Measurements from ENCODE around the gene TRMT1L.

TRMT1L gene

DNA sequence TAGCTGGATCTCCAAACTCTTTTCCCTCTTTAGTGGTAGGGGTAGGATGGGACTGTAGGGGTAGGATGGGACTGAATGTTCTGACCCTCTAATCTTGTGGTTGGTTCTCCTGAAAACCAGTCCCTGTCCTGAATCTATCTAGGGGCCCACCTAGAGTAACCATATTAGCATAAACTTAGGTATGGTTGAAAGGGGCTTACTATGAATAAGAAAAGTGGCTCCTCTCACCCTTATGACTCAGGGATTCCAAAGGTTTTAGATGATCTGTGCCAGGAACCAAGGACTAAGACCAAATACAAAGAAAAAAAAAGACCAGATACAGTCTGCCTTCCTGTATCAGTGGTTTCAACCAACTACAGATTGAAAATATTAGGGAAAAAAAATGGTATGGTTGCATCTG lies 82.4 kb downstream of the TRMT1L start:
- Histone ChIP-seq H2AK5ac (ENCODE audit: low read depth, low read length) (no peak overlapping the region), H3K4me1 (ENCODE audit: control insufficient read depth in 2 of 2, insufficient read depth in 1 of 2, low read depth in 1 of 2, low read length in 2 of 2) (no peaks in the 10 kb centered on the region), H3K79me1 (ENCODE audit: low read depth, low read length) (peaks cover 2% of the 10 kb centered on the region), H2AFZ (ENCODE audit: low read length) (no peak overlapping the region), H3K27me3 (ENCODE audit: control insufficient read depth in 3 of 3, insufficient read depth in 3 of 3, low read depth in 1 of 3, low read length in 3 of 3) (no peaks in the 10 kb centered on the region), H4K91ac (ENCODE audit: low read depth, low read length, poor library complexity) (no peak overlapping the region), H3K36me3 (replicated peaks in 1 of 2; ENCODE audit: control insufficient read depth in 2 of 2, insufficient read depth in 2 of 2, low read length in 2 of 2) (no peaks in the 10 kb centered on the region), H4K8ac (ENCODE audit: low read depth, low read length) (no peak overlapping the region), H3K14ac (ENCODE audit: low read length) (no peak overlapping the region), H2BK120ac (ENCODE audit: low read depth, low read length) (no peak overlapping the region), H3K4ac (ENCODE audit: low read length) (no peak overlapping the region), H3K23ac (ENCODE audit: low read depth, low read length, poor library complexity) (no peak overlapping the region), H3K9ac (ENCODE audit: low read depth, low read length, poor library complexity) (no peak overlapping the region), H3K9me3 (replicated peaks in 1 of 2; ENCODE audit: control insufficient read depth in 2 of 2, insufficient read depth in 1 of 2, low read depth in 1 of 2, low read length in 2 of 2) (no peaks in the 10 kb centered on the region), H2BK12ac (ENCODE audit: low read length) (no peak overlapping the region), H3K4me3 (ENCODE audit: low read length in 2 of 2) (no peak overlapping the region), H3K4me2 (ENCODE audit: insufficient read depth, low read length, poor library complexity, severe bottlenecking) (no peak overlapping the region), H3K27ac (replicated peaks; ENCODE audit: low read length) (no peak overlapping the region), H2BK5ac (ENCODE audit: low read length) (no peak overlapping the region), H3K18ac (ENCODE audit: low read length) (no peak overlapping the region), H2BK15ac (ENCODE audit: low read length) (no peak overlapping the region)
- no peak for DNase-seq (ENCODE audit: low spot score)

DNA sequence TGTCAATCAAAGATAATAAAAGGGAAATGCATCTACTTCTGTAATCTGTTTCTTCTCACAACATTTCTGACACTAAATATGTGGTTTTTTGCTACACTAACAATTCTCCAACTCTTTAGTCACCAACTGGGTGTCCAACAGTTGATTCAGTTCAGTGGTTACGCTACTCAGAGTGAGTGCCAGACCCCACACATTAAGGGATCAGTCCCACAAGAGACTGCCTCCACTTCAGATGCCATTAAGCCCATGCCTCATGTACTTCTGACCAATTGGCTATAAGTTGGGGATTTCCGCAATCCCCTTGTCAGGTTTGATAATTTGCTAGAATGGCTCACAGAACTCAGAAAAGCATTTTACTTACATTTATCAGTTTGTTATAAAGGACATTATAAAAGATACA lies 83.0 kb downstream of the TRMT1L start:
- no peak for DNase-seq (ENCODE audit: low spot score)

DNA sequence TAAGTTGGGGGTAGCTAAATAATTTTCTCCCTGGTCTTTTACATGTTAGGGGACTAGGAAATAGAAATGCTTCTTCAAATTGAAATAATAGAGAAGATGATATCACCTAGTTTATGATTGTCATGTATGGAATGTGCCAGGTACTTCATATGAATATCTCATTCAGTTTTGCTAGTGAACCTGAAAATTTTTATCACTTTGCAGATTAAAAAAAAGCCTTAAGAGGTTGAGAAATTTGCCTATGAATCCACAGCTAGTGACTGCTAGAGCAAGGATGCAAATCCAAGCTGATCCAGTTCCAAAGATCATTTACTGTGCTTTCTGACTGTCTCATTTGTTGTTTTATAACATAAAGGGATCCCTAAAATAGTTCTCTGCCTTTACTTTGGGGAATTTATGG lies 86.7 kb downstream of the TRMT1L start:
- H2BK120ac ChIP-seq (ENCODE audit: low read depth, low read length): no peak overlapping the region
- H3K23ac ChIP-seq (ENCODE audit: low read depth, low read length, poor library complexity): no peak overlapping the region
- no peak overlapping the region for H2AK5ac ChIP-seq (ENCODE audit: low read depth, low read length)
- DNase-seq (ENCODE audit: low spot score): no peak
- H4K91ac ChIP-seq (ENCODE audit: low read depth, low read length, poor library complexity): no peak overlapping the region
- no peak overlapping the region for H3K4ac ChIP-seq (ENCODE audit: low read length)
- no peaks in the 10 kb centered on the region for H3K27me3 ChIP-seq (ENCODE audit: control insufficient read depth in 3 of 3, insufficient read depth in 3 of 3, low read depth in 1 of 3, low read length in 3 of 3)
- H3K79me1 ChIP-seq (ENCODE audit: low read depth, low read length): peaks cover 9% of the 10 kb centered on the region
- no peak overlapping the region for H2BK15ac ChIP-seq (ENCODE audit: low read length)
- H2AFZ ChIP-seq (ENCODE audit: low read length): no peak overlapping the region
- H3K4me3 ChIP-seq (ENCODE audit: low read length in 2 of 2): no peak overlapping the region
- H3K9ac ChIP-seq (ENCODE audit: low read depth, low read length, poor library complexity): no peak overlapping the region
- no peak overlapping the region for H3K18ac ChIP-seq (ENCODE audit: low read length)
- H3K4me1 ChIP-seq (ENCODE audit: control insufficient read depth in 2 of 2, insufficient read depth in 1 of 2, low read depth in 1 of 2, low read length in 2 of 2): no peaks in the 10 kb centered on the region
- peaks cover 3 to 11% of the 10 kb centered on the region in 2 donors for H3K36me3 ChIP-seq (replicated peaks in 1 of 2; ENCODE audit: control insufficient read depth in 2 of 2, insufficient read depth in 2 of 2, low read length in 2 of 2)
- H3K14ac ChIP-seq (ENCODE audit: low read length): no peak overlapping the region
- H2BK5ac ChIP-seq (ENCODE audit: low read length): no peak overlapping the region
- no peaks in the 10 kb centered on the region for H3K9me3 ChIP-seq (replicated peaks in 1 of 2; ENCODE audit: control insufficient read depth in 2 of 2, insufficient read depth in 1 of 2, low read depth in 1 of 2, low read length in 2 of 2)
- H4K8ac ChIP-seq (ENCODE audit: low read depth, low read length): no peak overlapping the region
- H3K27ac ChIP-seq (replicated peaks; ENCODE audit: low read length): no peak overlapping the region
- H3K4me2 ChIP-seq (ENCODE audit: insufficient read depth, low read length, poor library complexity, severe bottlenecking): no peak overlapping the region
- H2BK12ac ChIP-seq (ENCODE audit: low read length): no peak overlapping the region

More for the DNA sequence above, 83.0 kb downstream of the TRMT1L start:
- no peak overlapping the region for H2AFZ ChIP-seq (ENCODE audit: low read length)
- no CpG with 5 or more reads among the region's 2 CpGs for WGBS, 2 donors (ENCODE audit: extremely low coverage in 2 of 2, insufficient read length in 2 of 2, insufficient replicate concordance in 1 of 2)
- no peaks in the 10 kb centered on the region for H3K9me3 ChIP-seq (replicated peaks in 1 of 2; ENCODE audit: control insufficient read depth in 2 of 2, insufficient read depth in 1 of 2, low read depth in 1 of 2, low read length in 2 of 2)
- peaks cover 3% of the 10 kb centered on the region for H3K79me1 ChIP-seq (ENCODE audit: low read depth, low read length)
- no peaks in the 10 kb centered on the region for H3K27me3 ChIP-seq (ENCODE audit: control insufficient read depth in 3 of 3, insufficient read depth in 3 of 3, low read depth in 1 of 3, low read length in 3 of 3)
- no peak overlapping the region for H2BK15ac ChIP-seq (ENCODE audit: low read length)
- H2BK120ac ChIP-seq (ENCODE audit: low read depth, low read length): no peak overlapping the region
- no peak overlapping the region for H2BK5ac ChIP-seq (ENCODE audit: low read length)
- H3K18ac ChIP-seq (ENCODE audit: low read length): no peak overlapping the region
- no peak overlapping the region for H2BK12ac ChIP-seq (ENCODE audit: low read length)
- no peak overlapping the region for H4K91ac ChIP-seq (ENCODE audit: low read depth, low read length, poor library complexity)
- H3K27ac ChIP-seq (replicated peaks; ENCODE audit: low read length): no peak overlapping the region
- H3K36me3 ChIP-seq (replicated peaks in 1 of 2; ENCODE audit: control insufficient read depth in 2 of 2, insufficient read depth in 2 of 2, low read length in 2 of 2): peaks cover 0 to 4% of the 10 kb centered on the region in 2 donors
- H3K9ac ChIP-seq (ENCODE audit: low read depth, low read length, poor library complexity): no peak overlapping the region
- no peak overlapping the region for H3K4ac ChIP-seq (ENCODE audit: low read length)
- H3K14ac ChIP-seq (ENCODE audit: low read length): no peak overlapping the region
- H3K4me2 ChIP-seq (ENCODE audit: insufficient read depth, low read length, poor library complexity, severe bottlenecking): no peak overlapping the region
- H2AK5ac ChIP-seq (ENCODE audit: low read depth, low read length): no peak overlapping the region
- no peak overlapping the region for H3K23ac ChIP-seq (ENCODE audit: low read depth, low read length, poor library complexity)
- no peak overlapping the region for H3K4me3 ChIP-seq (ENCODE audit: low read length in 2 of 2)
- no peaks in the 10 kb centered on the region for H3K4me1 ChIP-seq (ENCODE audit: control insufficient read depth in 2 of 2, insufficient read depth in 1 of 2, low read depth in 1 of 2, low read length in 2 of 2)
- no peak overlapping the region for H4K8ac ChIP-seq (ENCODE audit: low read depth, low read length)

DNA sequence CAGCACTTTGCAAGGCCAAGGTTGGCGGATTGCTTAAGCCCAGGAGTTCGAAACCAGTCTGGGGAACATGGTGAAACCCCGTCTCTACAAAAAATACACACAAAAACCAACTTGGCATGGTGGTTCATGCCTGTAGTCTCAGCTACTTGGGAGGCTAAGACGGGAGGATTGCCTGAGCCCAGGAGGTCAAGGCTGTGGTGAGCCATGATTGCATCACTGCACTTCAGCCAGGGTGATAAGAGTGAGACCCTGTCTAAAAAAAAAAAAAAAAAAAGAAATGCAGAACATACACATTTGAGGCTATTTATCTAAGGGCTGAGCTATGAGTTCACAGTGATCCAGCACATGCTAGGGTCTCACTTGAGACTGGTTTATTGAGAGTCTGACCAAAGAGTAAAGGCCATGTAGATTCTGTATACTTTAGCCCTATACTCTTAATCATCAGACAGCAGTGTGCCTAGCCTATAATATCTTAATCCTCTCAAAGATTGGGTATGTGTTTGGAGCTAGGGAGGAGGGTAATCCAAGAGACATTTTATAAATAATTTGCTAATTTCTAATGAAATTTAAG lies 87.5 kb downstream of the TRMT1L start:
- no peak overlapping the region for H3K4ac ChIP-seq (ENCODE audit: low read length)
- DNase-seq (ENCODE audit: low spot score): no peak

More for the DNA sequence above, 87.5 kb downstream of the TRMT1L start:
- Histone ChIP-seq H3K9me3 (replicated peaks in 1 of 2; ENCODE audit: control insufficient read depth in 2 of 2, insufficient read depth in 1 of 2, low read depth in 1 of 2, low read length in 2 of 2) (peaks cover 0 to 5% of the 10 kb centered on the region in 2 donors), H3K9ac (ENCODE audit: low read depth, low read length, poor library complexity) (no peak overlapping the region), H3K14ac (ENCODE audit: low read length) (no peak overlapping the region), H3K4me2 (ENCODE audit: insufficient read depth, low read length, poor library complexity, severe bottlenecking) (no peak overlapping the region), H4K8ac (ENCODE audit: low read depth, low read length) (no peak overlapping the region), H2BK5ac (ENCODE audit: low read length) (no peak overlapping the region), H3K4me3 (ENCODE audit: low read length in 2 of 2) (no peak overlapping the region), H2AFZ (ENCODE audit: low read length) (no peak overlapping the region), H3K79me1 (ENCODE audit: low read depth, low read length) (peaks cover 9% of the 10 kb centered on the region), H3K27ac (replicated peaks; ENCODE audit: low read length) (no peak overlapping the region), H4K91ac (ENCODE audit: low read depth, low read length, poor library complexity) (no peak overlapping the region), H2BK120ac (ENCODE audit: low read depth, low read length) (no peak overlapping the region), H3K18ac (ENCODE audit: low read length) (no peak overlapping the region), H3K23ac (ENCODE audit: low read depth, low read length, poor library complexity) (no peak overlapping the region), H3K4me1 (ENCODE audit: control insufficient read depth in 2 of 2, insufficient read depth in 1 of 2, low read depth in 1 of 2, low read length in 2 of 2) (no peaks in the 10 kb centered on the region), H2BK12ac (ENCODE audit: low read length) (no peak overlapping the region), H2AK5ac (ENCODE audit: low read depth, low read length) (no peak overlapping the region), H3K36me3 (replicated peaks in 1 of 2; ENCODE audit: control insufficient read depth in 2 of 2, insufficient read depth in 2 of 2, low read length in 2 of 2) (peaks cover 3 to 15% of the 10 kb centered on the region in 2 donors), H3K27me3 (ENCODE audit: control insufficient read depth in 3 of 3, insufficient read depth in 3 of 3, low read depth in 1 of 3, low read length in 3 of 3) (no peaks in the 10 kb centered on the region), H2BK15ac (ENCODE audit: low read length) (no peak overlapping the region)
- no CpG with 5 or more reads among the region's 4 CpGs for WGBS, 2 donors (ENCODE audit: extremely low coverage in 2 of 2, insufficient read length in 2 of 2, insufficient replicate concordance in 1 of 2)
